Measurements from ENCODE around the gene NMT1.

NMT1 gene

DNA sequence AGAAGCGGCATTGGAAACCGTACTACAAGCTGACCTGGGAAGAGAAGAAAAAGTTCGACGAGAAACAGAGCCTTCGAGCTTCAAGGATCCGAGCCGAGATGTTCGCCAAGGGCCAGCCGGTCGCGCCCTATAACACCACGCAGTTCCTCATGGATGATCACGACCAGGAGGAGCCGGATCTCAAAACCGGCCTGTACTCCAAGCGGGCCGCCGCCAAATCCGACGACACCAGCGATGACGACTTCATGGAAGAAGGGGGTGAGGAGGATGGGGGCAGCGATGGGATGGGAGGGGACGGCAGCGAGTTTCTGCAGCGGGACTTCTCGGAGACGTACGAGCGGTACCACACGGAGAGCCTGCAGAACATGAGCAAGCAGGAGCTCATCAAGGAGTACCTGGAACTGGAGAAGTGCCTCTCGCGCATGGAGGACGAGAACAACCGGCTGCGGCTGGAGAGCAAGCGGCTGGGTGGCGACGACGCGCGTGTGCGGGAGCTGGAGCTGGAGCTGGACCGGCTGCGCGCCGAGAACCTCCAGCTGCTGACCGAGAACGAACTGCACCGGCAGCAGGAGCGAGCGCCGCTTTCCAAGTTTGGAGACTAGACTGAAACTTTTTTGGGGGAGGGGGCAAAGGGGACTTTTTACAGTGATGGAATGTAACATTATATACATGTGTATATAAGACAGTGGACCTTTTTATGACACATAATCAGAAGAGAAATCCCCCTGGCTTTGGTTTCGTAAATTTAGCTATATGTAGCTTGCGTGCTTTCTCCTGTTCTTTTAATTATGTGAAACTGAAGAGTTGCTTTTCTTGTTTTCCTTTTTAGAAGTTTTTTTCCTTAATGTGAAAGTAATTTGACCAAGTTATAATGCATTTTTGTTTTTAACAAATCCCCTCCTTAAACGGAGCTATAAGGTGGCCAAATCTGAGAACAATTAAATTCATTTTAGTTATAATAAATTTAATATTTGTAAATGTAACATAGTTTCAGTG lies 88.8 kb downstream of the NMT1 start:
- TF ChIP-seq, protein P1, sequence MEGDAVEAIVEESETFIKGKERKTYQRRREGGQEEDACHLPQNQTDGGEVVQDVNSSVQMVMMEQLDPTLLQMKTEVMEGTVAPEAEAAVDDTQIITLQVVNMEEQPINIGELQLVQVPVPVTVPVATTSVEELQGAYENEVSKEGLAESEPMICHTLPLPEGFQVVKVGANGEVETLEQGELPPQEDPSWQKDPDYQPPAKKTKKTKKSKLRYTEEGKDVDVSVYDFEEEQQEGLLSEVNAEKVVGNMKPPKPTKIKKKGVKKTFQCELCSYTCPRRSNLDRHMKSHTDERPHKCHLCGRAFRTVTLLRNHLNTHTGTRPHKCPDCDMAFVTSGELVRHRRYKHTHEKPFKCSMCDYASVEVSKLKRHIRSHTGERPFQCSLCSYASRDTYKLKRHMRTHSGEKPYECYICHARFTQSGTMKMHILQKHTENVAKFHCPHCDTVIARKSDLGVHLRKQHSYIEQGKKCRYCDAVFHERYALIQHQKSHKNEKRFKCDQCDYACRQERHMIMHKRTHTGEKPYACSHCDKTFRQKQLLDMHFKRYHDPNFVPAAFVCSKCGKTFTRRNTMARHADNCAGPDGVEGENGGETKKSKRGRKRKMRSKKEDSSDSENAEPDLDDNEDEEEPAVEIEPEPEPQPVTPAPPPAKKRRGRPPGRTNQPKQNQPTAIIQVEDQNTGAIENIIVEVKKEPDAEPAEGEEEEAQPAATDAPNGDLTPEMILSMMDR (IDR thresholded peaks at IDR 0.05; ENCODE audit: low read depth, low read length, missing control alignments): no peak
- peak overlapping the region; percentile 74 for H3K27ac ChIP-seq
- peak; percentile 46 for DNase-seq
- H3K36me3 ChIP-seq (replicated peaks): no peaks in the 10 kb centered on the region
- H3K4me3 ChIP-seq (ENCODE audit: low read depth, low read length): peak overlapping the region; percentile 93
- in situ Hi-C loops (cut with HindIII; ENCODE audit: low pct_ligation_motif_present, low sequenced_read_pairs): no loop called here
- H3K27me3 ChIP-seq (replicated peaks): no peaks in the 10 kb centered on the region

DNA sequence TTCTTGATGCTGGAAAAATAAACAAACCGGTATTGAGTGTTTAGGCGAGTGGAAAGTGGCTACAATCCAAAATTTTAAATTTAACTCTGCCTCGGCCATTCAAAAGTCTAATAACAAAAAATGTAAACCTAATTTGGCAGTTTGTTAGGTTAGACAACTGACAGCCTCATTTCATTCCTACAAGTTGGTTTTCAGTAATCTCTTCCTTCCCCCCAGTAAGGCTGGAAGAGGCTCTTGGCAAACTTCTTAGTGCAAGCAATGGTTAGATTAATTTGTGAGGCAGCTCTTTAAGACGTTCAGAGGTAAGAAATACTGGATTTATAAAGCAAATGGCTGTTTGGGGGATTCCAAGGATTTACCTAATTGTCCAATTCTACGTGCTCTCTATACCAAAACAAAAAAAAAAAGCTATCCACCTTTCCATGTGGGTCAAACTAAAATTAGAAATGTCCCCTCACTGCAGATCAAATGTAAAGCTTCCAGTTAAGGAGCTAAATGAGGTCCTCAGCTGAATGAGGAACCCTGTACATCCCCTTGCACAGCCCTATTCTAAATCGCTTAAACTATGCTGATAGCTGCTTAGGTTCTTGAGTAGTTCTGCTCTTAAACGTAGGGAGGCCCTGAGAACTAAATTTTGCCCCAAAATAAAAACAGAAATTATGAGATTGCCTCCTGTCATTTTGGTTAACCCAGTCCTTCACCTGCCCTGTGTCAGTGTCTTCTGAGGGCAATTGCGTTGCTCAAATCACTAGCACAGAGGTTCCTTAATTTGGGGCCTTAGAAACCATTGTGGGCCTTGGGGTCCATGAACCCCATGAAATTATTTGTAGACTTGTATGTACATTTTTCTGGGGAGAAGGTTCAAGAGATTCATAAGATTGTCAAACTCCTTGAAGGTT lies 90.0 kb downstream of the NMT1 start:
- H3K27ac ChIP-seq: no peak overlapping the region
- no peak for DNase-seq
- H3K36me3 ChIP-seq (replicated peaks): no peaks in the 10 kb centered on the region
- TF ChIP-seq, protein P1 (IDR thresholded peaks at IDR 0.05; ENCODE audit: low read depth, low read length, missing control alignments): no peak
- H3K4me3 ChIP-seq (ENCODE audit: low read depth, low read length): peak overlapping the region; percentile 93
- no peaks in the 10 kb centered on the region for H3K27me3 ChIP-seq (replicated peaks)
- in situ Hi-C loops (cut with HindIII; ENCODE audit: low pct_ligation_motif_present, low sequenced_read_pairs): no loop called here

DNA sequence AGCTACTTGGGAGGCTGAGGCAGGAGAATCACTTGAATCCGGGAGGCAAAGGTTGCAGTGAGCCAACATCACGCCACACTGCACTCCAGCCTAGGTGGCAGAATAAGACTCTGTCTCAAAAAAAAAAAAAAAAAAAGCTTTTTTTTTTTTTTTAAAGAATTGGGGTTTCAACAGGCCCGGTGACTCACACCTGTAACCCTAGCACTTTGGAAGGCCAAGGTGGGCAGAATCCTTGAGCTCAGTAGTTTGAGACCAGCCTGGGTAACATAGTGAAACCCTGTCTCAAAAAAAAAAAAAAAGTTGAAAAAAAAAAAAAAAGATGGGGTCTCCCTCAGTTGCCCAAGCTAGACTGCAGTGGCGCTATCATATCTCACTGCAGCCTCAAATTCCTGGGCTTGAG lies 93.9 kb downstream of the NMT1 start:
- Histone ChIP-seq H3K36me3 (replicated peaks) (no peaks in the 10 kb centered on the region), H3K27ac (no peak overlapping the region), H3K27me3 (replicated peaks) (no peaks in the 10 kb centered on the region), H3K4me3 (ENCODE audit: low read depth, low read length) (no peak overlapping the region)
- no peak for DNase-seq
- in situ Hi-C loops (cut with HindIII; ENCODE audit: low pct_ligation_motif_present, low sequenced_read_pairs): no loop called here
- TF ChIP-seq, protein P1 (IDR thresholded peaks at IDR 0.05; ENCODE audit: low read depth, low read length, missing control alignments): no peak

- TF ChIP-seq, protein P1 (IDR thresholded peaks at IDR 0.05; ENCODE audit: low read depth, low read length, missing control alignments): no peak
- Histone ChIP-seq H3K36me3 (replicated peaks) (no peaks in the 10 kb centered on the region), H3K4me3 (ENCODE audit: low read depth, low read length) (no peak overlapping the region), H3K27me3 (replicated peaks) (no peaks in the 10 kb centered on the region), H3K27ac (no peak overlapping the region)
- no peak for DNase-seq
- in situ Hi-C loops (cut with HindIII; ENCODE audit: low pct_ligation_motif_present, low sequenced_read_pairs): no loop called here
These were observed 94.4 kb downstream of the NMT1 start for GRCh38 chr17:45155483-45155882.

- no peak overlapping the region for H3K27ac ChIP-seq
- TF ChIP-seq, protein P1 (IDR thresholded peaks at IDR 0.05; ENCODE audit: low read depth, low read length, missing control alignments): no peak
- no peaks in the 10 kb centered on the region for H3K36me3 ChIP-seq (replicated peaks)
- no peak overlapping the region for H3K4me3 ChIP-seq (ENCODE audit: low read depth, low read length)
- no peaks in the 10 kb centered on the region for H3K27me3 ChIP-seq (replicated peaks)
- DNase-seq: no peak
- in situ Hi-C loops (cut with HindIII; ENCODE audit: low pct_ligation_motif_present, low sequenced_read_pairs): no loop called here
These were observed 95.1 kb downstream of the NMT1 start for GRCh38 chr17:45156242-45156641.

Measured in brain microvascular endothelial cell (primary cell).